Trophoblast cell (in vitro differentiated cells and primary cell): ENCODE data around the gene TMEM250.

ENCODE experiments used
- DNase-seq, 2 donors: peaks; one replicate each; pipeline ENCODE4 v3.0.0-alpha.2; 2016
- H2AFZ ChIP-seq: 2 replicates; pipeline ENCODE4 v1.6.1; 2013; ENCODE audit warnings: low read length, moderate library complexity, mild to moderate bottlenecking; ENCODE audit not compliant: insufficient read depth, poor library complexity
- H2AK5ac ChIP-seq: 2 replicates; pipeline ENCODE4 v1.6.1; 2013; ENCODE audit warnings: mild to moderate bottlenecking, low read length
- H2BK120ac ChIP-seq: 2 replicates; pipeline ENCODE4 v1.6.1; 2013; ENCODE audit warnings: low read length, mild to moderate bottlenecking, moderate library complexity; ENCODE audit not compliant: insufficient read depth, poor library complexity
- H2BK12ac ChIP-seq: 2 replicates; pipeline ENCODE4 v1.6.1; 2013; ENCODE audit warnings: mild to moderate bottlenecking, low read length, moderate library complexity
- H2BK5ac ChIP-seq: 2 replicates; pipeline ENCODE4 v1.6.1; 2013; ENCODE audit warnings: low read length, low read depth, moderate library complexity, mild to moderate bottlenecking; ENCODE audit not compliant: poor library complexity
- H3K14ac ChIP-seq: 2 replicates; pipeline ENCODE4 v1.6.1; 2013; ENCODE audit warnings: mild to moderate bottlenecking, low read length
- H3K18ac ChIP-seq: 2 replicates; pipeline ENCODE4 v1.6.1; 2013; ENCODE audit warnings: mild to moderate bottlenecking, low read length
- H3K23ac ChIP-seq: 2 replicates; pipeline ENCODE4 v1.6.1; 2013; ENCODE audit warnings: low read length
- H3K27ac ChIP-seq: 2 replicates; pipeline ENCODE4 v1.5.1; 2013; ENCODE audit warnings: low read depth, mild to moderate bottlenecking, inconsistent platforms, low read length, moderate library complexity
- H3K27me3 ChIP-seq: 2 replicates; pipeline ENCODE4 v1.6.1; 2013; ENCODE audit warnings: inconsistent platforms, mild to moderate bottlenecking, low read length, moderate library complexity; ENCODE audit not compliant: insufficient read depth
- H3K36me3 ChIP-seq, 2 experiments: 1 replicate in 1 of 2; 2 replicates in 1 of 2; pipeline ENCODE4 v1.6.1; 2013; ENCODE audit warnings: low read length in 2 of 2, mild to moderate bottlenecking in 2 of 2, moderate library complexity in 1 of 2; ENCODE audit not compliant: insufficient read depth in 2 of 2, control insufficient read depth in 1 of 2
- H3K4ac ChIP-seq: 2 replicates; pipeline ENCODE4 v1.6.1; 2013; ENCODE audit warnings: low read depth, mild to moderate bottlenecking, low read length, moderate library complexity
- H3K4me1 ChIP-seq, 2 experiments: 1 replicate in 1 of 2; 2 replicates in 1 of 2; pipeline ENCODE4 v1.6.1; 2013; ENCODE audit warnings: low read length in 2 of 2, mild to moderate bottlenecking in 2 of 2, moderate library complexity in 1 of 2; ENCODE audit not compliant: insufficient read depth in 2 of 2, control insufficient read depth in 1 of 2
- H3K4me2 ChIP-seq: 2 replicates; pipeline ENCODE4 v1.6.1; 2013; ENCODE audit warnings: inconsistent platforms, mild to moderate bottlenecking, low read length, moderate library complexity
- H3K4me3 ChIP-seq: 2 replicates; pipeline ENCODE4 v1.5.1; 2013; ENCODE audit warnings: mild to moderate bottlenecking, low read depth, low read length, inconsistent platforms
- H3K79me1 ChIP-seq: one replicate; pipeline ENCODE4 v1.6.1; 2013; ENCODE audit warnings: low read length
- H3K79me2 ChIP-seq: 2 replicates; pipeline ENCODE4 v1.6.1; 2013; ENCODE audit warnings: low read length, mild to moderate bottlenecking; ENCODE audit not compliant: control insufficient read depth, insufficient read depth, poor library complexity
- H3K9ac ChIP-seq: 2 replicates; pipeline ENCODE4 v1.6.1; 2013; ENCODE audit warnings: mild to moderate bottlenecking, low read length
- H3K9me3 ChIP-seq: 2 replicates; pipeline ENCODE4 v1.6.1; 2013; ENCODE audit warnings: low read depth, mild to moderate bottlenecking, control low read depth, inconsistent platforms, low read length; ENCODE audit not compliant: insufficient read depth
- H4K12ac ChIP-seq: 2 replicates; pipeline ENCODE4 v1.6.1; 2013; ENCODE audit warnings: low read depth, mild to moderate bottlenecking, low read length, moderate library complexity
- H4K8ac ChIP-seq: 2 replicates; pipeline ENCODE4 v1.6.1; 2013; ENCODE audit warnings: low read depth, mild to moderate bottlenecking, low read length, moderate library complexity
- H4K91ac ChIP-seq: one replicate; pipeline ENCODE4 v1.6.1; 2013; ENCODE audit warnings: low read depth, mild to moderate bottlenecking, low read length, moderate library complexity
- WGBS: extraction: QIAGEN DNeasy Blood & Tissue Kit; methylation state at CpG from one replicate; pipeline ENCODE4 v1.1.7; 2013; ENCODE audit warnings: missing lambda C conversion rate; ENCODE audit not compliant: insufficient read length, insufficient coverage; ENCODE audit errors: extremely low coverage; 5-methylcytosine and 5-hydroxymethylcytosine counted together

Gene TMEM250

GRCh38 chr9:136149337-136149736 lies 30.7 kb upstream of the TMEM250 start:
- Histone ChIP-seq H3K9me3 (peaks cover 3% of the 10 kb centered on the region), H3K4me2 (no peak overlapping the region), H4K12ac (no peak overlapping the region), H3K27ac (no peak overlapping the region), H3K4me3 (no peak overlapping the region), H3K27me3 (no peaks in the 10 kb centered on the region), H2AFZ (no peak overlapping the region), H3K79me1 (no peaks in the 10 kb centered on the region), H3K18ac (no peak overlapping the region), H2AK5ac (no peak overlapping the region), H3K9ac (no peak overlapping the region), H2BK120ac (no peak overlapping the region), H3K4me1 (no peaks in the 10 kb centered on the region), H4K8ac (no peak overlapping the region), H3K4ac (no peak overlapping the region), H3K14ac (no peak overlapping the region), H3K79me2 (no peaks in the 10 kb centered on the region), H4K91ac (no peak overlapping the region), H3K23ac (no peak overlapping the region), H2BK5ac (no peak overlapping the region), H2BK12ac (no peak overlapping the region), H3K36me3 (no peaks in the 10 kb centered on the region)
- WGBS: no CpG with 5 or more reads among the region's 12 CpGs
- DNase-seq: no peak

- H3K4me1 ChIP-seq: no peaks in the 10 kb centered on the region
- no peak overlapping the region for H3K27ac ChIP-seq
- H3K4ac ChIP-seq: no peak overlapping the region
- H3K4me3 ChIP-seq: no peak overlapping the region
- WGBS: no CpG with 5 or more reads among the region's 14 CpGs
- H2BK5ac ChIP-seq: no peak overlapping the region
- H2BK120ac ChIP-seq: no peak overlapping the region
- H3K18ac ChIP-seq: no peak overlapping the region
- H3K4me2 ChIP-seq: no peak overlapping the region
- H3K27me3 ChIP-seq: no peaks in the 10 kb centered on the region
- H3K9ac ChIP-seq: no peak overlapping the region
- H4K12ac ChIP-seq: no peak overlapping the region
- H3K23ac ChIP-seq: no peak overlapping the region
- H3K79me1 ChIP-seq: no peaks in the 10 kb centered on the region
- peaks cover 3% of the 10 kb centered on the region for H3K9me3 ChIP-seq
- no peak overlapping the region for H4K8ac ChIP-seq
- H2BK12ac ChIP-seq: no peak overlapping the region
- no peaks in the 10 kb centered on the region for H3K36me3 ChIP-seq
- H2AK5ac ChIP-seq: no peak overlapping the region
- no peak overlapping the region for H3K14ac ChIP-seq
- H3K79me2 ChIP-seq: no peaks in the 10 kb centered on the region
- no peak overlapping the region for H2AFZ ChIP-seq
- DNase-seq: no peak
- H4K91ac ChIP-seq: no peak overlapping the region
Observed at GRCh38 chr9:136148766-136149165, 30.1 kb upstream of the TMEM250 start.

- Histone ChIP-seq H3K27ac (no peak overlapping the region), H3K4me3 (no peak overlapping the region), H2BK5ac (no peak overlapping the region), H4K91ac (no peak overlapping the region), H3K4me2 (no peak overlapping the region), H3K18ac (no peak overlapping the region), H3K14ac (no peak overlapping the region), H2BK120ac (no peak overlapping the region), H3K79me2 (no peaks in the 10 kb centered on the region), H3K79me1 (no peaks in the 10 kb centered on the region), H3K4ac (no peak overlapping the region), H4K12ac (no peak overlapping the region), H2BK12ac (no peak overlapping the region), H3K9me3 (peaks cover 3% of the 10 kb centered on the region), H3K36me3 (no peaks in the 10 kb centered on the region), H2AK5ac (no peak overlapping the region), H3K27me3 (no peaks in the 10 kb centered on the region), H3K9ac (no peak overlapping the region), H2AFZ (no peak overlapping the region), H3K23ac (no peak overlapping the region), H3K4me1 (no peaks in the 10 kb centered on the region), H4K8ac (no peak overlapping the region)
- no peak for DNase-seq
- WGBS: no CpG with 5 or more reads among the region's 35 CpGs
Observed at GRCh38 chr9:136147890-136148714, 29.4 kb upstream of the TMEM250 start.

- Histone ChIP-seq H3K4ac (no peak overlapping the region), H3K9me3 (peaks cover 3% of the 10 kb centered on the region), H2AK5ac (no peak overlapping the region), H4K91ac (no peak overlapping the region), H3K27ac (no peak overlapping the region), H3K79me1 (no peaks in the 10 kb centered on the region), H2BK12ac (no peak overlapping the region), H4K12ac (no peak overlapping the region), H2BK5ac (no peak overlapping the region), H3K9ac (no peak overlapping the region), H4K8ac (no peak overlapping the region), H3K4me1 (no peaks in the 10 kb centered on the region), H2BK120ac (no peak overlapping the region), H3K27me3 (no peaks in the 10 kb centered on the region), H3K4me3 (no peak overlapping the region), H3K18ac (no peak overlapping the region), H3K4me2 (no peak overlapping the region), H2AFZ (no peak overlapping the region), H3K79me2 (no peaks in the 10 kb centered on the region), H3K23ac (no peak overlapping the region), H3K14ac (no peak overlapping the region), H3K36me3 (no peaks in the 10 kb centered on the region)
- WGBS: no CpG with 5 or more reads among the region's 22 CpGs
- DNase-seq: no peak
Observed at GRCh38 chr9:136147038-136147889, 28.6 kb upstream of the TMEM250 start.
